Brain microvascular endothelial cell (primary cell): ENCODE measurements around the gene NRBP1.

Source experiments
- DNase-seq: peaks from one replicate; pipeline ENCODE4 v3.0.0-alpha.2; 2020
- H3K27ac ChIP-seq: fragments of 250-450 bp; sonication (Bioruptor Pico); 2 replicates; pipeline ENCODE4 v1.5.1; 2020; ENCODE audit warnings: mild to moderate bottlenecking, moderate library complexity
- H3K27me3 ChIP-seq: fragments of 250-450 bp; sonication (Bioruptor Pico); replicated peaks from 2 replicates; pipeline ENCODE4 v1.5.1; 2020; ENCODE audit warnings: mild to moderate bottlenecking
- H3K36me3 ChIP-seq: fragments of 250-450 bp; sonication (Bioruptor Pico); replicated peaks from 2 replicates; pipeline ENCODE4 v1.5.1; 2020; ENCODE audit warnings: mild to moderate bottlenecking
- H3K4me3 ChIP-seq: 2 replicates; pipeline ENCODE4 v1.5.1; 2011; ENCODE audit warnings: low read depth, mild to moderate bottlenecking, control low read depth, low read length, moderate library complexity
- CTCF ChIP-seq: IDR thresholded peaks from 2 replicates; pipeline ENCODE4 v1.5.1; 2011; ENCODE audit warnings: low read depth, mild to moderate bottlenecking, moderate library complexity, low read length, control low read depth, inconsistent platforms; ENCODE audit errors: missing control alignments
- in situ Hi-C: cut with HindIII; loops from 2 replicates; pipeline ENCODE4 v1.10.0; 2017; ENCODE audit warnings: low sequenced_read_pairs, low pct_ligation_motif_present

Gene NRBP1

GRCh38 chr2:27445155-27445554, 16.7 kb downstream of the NRBP1 start:
- no peak overlapping the region for H3K27ac ChIP-seq
- no peak for TF ChIP-seq CTCF
- no peak for DNase-seq
- no peak overlapping the region for H3K4me3 ChIP-seq
- H3K36me3 ChIP-seq, result peaks cover 49% of the 10 kb centered on the region
- in situ Hi-C loops, result no loop called here
- no peaks in the 10 kb centered on the region for H3K27me3 ChIP-seq

DNA sequence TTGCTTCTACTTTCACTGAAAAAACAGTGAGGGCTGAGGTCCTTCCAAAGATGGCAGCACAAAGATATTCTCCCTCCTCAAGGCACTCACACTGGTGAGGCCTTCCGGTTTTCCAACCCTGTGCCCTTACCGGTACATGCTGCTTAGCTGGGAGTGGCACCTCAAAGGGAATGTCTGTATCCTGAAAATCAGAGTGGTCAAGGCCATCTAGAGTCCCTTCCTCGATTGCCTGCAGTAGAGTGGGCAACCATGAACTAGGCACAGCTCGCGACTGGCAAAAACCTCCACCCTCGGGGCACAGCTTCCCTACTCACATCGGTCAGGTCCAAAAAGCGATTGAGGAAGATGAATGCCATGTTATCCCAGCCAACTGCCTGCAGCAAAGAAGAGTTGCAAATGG, 17.2 kb downstream of the NRBP1 start:
- Histone ChIP-seq H3K27me3 (no peaks in the 10 kb centered on the region), H3K4me3 (no peak overlapping the region), H3K27ac (no peak overlapping the region), H3K36me3 (peaks cover 45% of the 10 kb centered on the region)
- TF ChIP-seq CTCF, result no peak
- in situ Hi-C loops, result no loop called here
- DNase-seq, result no peak

GRCh38 chr2:27446057-27446456, 17.6 kb downstream of the NRBP1 start:
- H3K4me3 ChIP-seq, result no peak overlapping the region
- no peak for TF ChIP-seq CTCF
- in situ Hi-C loops, result no loop called here
- no peaks in the 10 kb centered on the region for H3K27me3 ChIP-seq
- no peak overlapping the region for H3K27ac ChIP-seq
- no peak for DNase-seq
- H3K36me3 ChIP-seq, result peaks cover 40% of the 10 kb centered on the region

- Histone ChIP-seq H3K27me3 (no peaks in the 10 kb centered on the region), H3K36me3 (peaks cover 29% of the 10 kb centered on the region), H3K27ac (no peak overlapping the region), H3K4me3 (no peak overlapping the region)
- no peak for TF ChIP-seq CTCF
- DNase-seq, result no peak
- in situ Hi-C loops, result no loop called here
Observed at GRCh38 chr2:27448381-27448780, 19.9 kb downstream of the NRBP1 start.

GRCh38 chr2:27451095-27451494, 22.7 kb downstream of the NRBP1 start:
- Histone ChIP-seq H3K36me3 (peaks cover 31% of the 10 kb centered on the region), H3K27ac (no peak overlapping the region), H3K4me3 (no peak overlapping the region), H3K27me3 (no peaks in the 10 kb centered on the region)
- TF ChIP-seq CTCF, result no peak
- in situ Hi-C loops, result no loop called here
- DNase-seq, result no peak

DNA sequence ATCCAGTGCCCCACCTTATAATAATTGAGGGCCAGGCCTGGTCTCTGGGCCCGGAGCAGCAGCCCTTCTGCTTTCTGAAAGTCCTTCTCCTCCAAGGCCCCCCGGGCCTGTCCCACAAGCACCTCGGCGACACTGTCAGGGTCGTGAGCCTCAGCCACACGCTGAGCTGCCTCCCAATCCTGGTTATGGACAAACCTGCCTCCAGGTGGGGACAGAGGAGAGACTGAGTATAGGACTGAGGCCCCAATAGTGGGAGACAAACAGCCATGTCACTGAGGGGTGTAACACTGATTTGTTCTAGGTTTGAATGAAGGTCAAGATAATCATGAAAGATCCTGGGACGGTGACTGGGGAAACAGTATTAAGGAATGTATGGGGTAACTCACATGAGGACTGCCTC, 25.5 kb downstream of the NRBP1 start:
- Histone ChIP-seq H3K27ac (no peak overlapping the region), H3K36me3 (peaks cover 42% of the 10 kb centered on the region), H3K27me3 (no peaks in the 10 kb centered on the region), H3K4me3 (no peak overlapping the region)
- in situ Hi-C loops, result no loop called here
- no peak for DNase-seq
- no peak for TF ChIP-seq CTCF
